ENCODE measurements around the gene FTO. TPM values are rescaled to one million over a fixed set of nuclear protein-coding genes. Genes with fewer than 3 reads are reported as not detected.

The FTO gene
- total RNA-seq, 1 donor from 2014 or later, result 65.8 TPM

DNA sequence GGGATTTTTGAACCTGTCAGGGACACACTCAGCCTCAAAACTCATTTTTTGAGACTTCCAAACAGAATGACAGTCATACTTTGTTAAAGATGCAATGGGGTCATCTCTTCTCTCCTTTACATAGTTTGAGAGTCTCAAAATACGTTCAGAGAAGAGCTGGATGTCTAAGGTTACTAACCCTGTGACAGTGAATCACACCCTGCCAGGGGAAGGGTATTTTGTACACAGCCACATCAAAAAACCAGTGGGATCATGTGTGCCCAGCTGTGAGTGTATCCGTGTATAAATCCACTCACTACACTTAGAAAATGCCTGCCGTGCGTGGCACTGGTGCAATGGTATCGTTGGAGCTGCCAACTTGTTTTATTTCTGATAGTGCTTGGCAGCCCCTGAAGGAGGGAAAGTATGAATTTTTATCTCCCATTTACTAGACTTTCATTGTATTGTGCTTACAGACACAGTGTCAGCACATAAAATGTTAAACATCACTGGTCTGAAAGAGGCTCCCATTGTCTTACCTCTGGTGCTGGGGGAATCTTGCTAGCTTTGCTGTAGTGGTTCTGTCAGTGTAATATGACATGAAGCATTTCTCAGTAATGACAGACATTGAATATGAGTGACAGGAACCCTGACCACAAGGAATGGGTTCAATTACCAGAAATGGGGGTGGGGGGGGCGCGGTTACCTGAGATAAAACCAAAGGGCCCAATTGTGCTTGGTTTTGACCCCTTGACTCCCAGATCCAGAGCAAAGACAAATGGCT, 256.3 kb downstream of the FTO start:
- intact Hi-C loops (cut with micrococcal nuclease), result no loop called here
- H3K9me3 Mint-ChIP-seq, result no peaks in the 10 kb centered on the region
- no peak overlapping the region for H3K4me3 Mint-ChIP-seq
- POLR2A ChIA-PET, result no interaction called here
- no peak for ATAC-seq (ENCODE audit: low read depth)
- no peaks in the 10 kb centered on the region for H3K27me3 Mint-ChIP-seq
- peaks cover 7% of the 10 kb centered on the region for H3K36me3 Mint-ChIP-seq (ENCODE audit: low read depth)
- CTCF ChIA-PET, result no interaction called here
- no peaks in the 10 kb centered on the region for H3K4me1 Mint-ChIP-seq
- H3K27ac Mint-ChIP-seq, result no peak overlapping the region
- DNase-seq, result no peak
- TF ChIP-seq, protein P1, sequence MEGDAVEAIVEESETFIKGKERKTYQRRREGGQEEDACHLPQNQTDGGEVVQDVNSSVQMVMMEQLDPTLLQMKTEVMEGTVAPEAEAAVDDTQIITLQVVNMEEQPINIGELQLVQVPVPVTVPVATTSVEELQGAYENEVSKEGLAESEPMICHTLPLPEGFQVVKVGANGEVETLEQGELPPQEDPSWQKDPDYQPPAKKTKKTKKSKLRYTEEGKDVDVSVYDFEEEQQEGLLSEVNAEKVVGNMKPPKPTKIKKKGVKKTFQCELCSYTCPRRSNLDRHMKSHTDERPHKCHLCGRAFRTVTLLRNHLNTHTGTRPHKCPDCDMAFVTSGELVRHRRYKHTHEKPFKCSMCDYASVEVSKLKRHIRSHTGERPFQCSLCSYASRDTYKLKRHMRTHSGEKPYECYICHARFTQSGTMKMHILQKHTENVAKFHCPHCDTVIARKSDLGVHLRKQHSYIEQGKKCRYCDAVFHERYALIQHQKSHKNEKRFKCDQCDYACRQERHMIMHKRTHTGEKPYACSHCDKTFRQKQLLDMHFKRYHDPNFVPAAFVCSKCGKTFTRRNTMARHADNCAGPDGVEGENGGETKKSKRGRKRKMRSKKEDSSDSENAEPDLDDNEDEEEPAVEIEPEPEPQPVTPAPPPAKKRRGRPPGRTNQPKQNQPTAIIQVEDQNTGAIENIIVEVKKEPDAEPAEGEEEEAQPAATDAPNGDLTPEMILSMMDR (IDR thresholded peaks at IDR 0.05), result no peak

DNA sequence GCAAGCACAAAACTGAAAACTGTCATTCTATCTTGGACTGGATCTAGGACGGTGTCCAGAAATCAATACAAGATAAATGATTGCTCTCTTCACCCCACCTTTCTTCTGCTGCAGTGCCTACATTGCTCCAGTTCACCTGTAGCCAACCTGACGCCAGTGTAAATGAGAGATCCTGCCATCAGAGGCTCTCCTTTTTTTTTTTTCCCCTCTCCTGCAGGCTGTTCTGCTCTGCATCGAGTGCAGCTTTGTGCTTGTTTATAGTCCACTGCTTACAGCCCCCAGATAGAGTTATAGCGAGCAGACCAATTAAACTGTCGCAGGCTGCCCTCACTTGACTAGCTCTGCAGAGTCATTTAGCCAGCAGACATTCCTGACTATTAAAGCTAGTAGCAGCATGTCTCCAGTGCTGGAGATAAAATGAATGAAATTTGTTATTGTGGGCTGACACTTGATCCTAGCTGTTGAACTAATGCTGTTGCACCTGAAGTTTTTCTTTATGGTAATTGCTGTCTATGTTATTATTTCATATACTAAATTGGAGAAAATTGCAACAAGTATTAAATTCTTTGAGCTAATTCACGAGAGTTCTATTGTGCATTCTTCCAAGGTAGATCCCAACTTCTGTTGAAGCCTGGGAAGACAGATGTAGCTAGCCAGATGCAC, 257.1 kb downstream of the FTO start:
- Mint-ChIP-seq H3K4me1 (no peaks in the 10 kb centered on the region), H3K4me3 (no peak overlapping the region), H3K9me3 (no peaks in the 10 kb centered on the region), H3K27me3 (no peaks in the 10 kb centered on the region), H3K36me3 (ENCODE audit: low read depth) (peaks cover 7% of the 10 kb centered on the region), H3K27ac (no peak overlapping the region)
- TF ChIP-seq, protein P1 (IDR thresholded peaks at IDR 0.05), result no peak
- DNase-seq, result no peak
- ChIA-PET POLR2A (no interaction called here), CTCF (no interaction called here)
- intact Hi-C loops (cut with micrococcal nuclease), result no loop called here
- no peak for ATAC-seq (ENCODE audit: low read depth)

DNA sequence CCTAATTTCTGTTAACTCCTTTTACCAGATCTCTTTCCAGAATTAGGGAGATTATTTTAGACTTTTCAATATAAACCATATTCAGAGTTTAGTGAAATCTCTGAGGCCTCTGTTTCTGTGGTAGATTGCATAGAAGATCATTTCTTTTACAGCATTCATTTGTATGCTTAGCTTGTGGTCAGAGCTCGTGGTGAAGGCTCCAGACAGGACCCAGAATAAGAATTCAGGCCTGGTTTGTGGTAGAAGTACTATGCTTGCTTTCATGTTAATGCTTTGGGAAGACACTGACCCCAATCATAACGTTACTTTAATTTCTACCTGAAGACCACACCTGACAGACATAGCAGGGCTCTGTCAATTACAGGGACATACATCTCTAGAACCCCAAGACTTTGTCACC, 258.1 kb downstream of the FTO start:
- Mint-ChIP-seq H3K36me3 (ENCODE audit: low read depth) (peaks cover 6% of the 10 kb centered on the region), H3K27me3 (no peaks in the 10 kb centered on the region)
- no peak for ATAC-seq (ENCODE audit: low read depth)

DNA sequence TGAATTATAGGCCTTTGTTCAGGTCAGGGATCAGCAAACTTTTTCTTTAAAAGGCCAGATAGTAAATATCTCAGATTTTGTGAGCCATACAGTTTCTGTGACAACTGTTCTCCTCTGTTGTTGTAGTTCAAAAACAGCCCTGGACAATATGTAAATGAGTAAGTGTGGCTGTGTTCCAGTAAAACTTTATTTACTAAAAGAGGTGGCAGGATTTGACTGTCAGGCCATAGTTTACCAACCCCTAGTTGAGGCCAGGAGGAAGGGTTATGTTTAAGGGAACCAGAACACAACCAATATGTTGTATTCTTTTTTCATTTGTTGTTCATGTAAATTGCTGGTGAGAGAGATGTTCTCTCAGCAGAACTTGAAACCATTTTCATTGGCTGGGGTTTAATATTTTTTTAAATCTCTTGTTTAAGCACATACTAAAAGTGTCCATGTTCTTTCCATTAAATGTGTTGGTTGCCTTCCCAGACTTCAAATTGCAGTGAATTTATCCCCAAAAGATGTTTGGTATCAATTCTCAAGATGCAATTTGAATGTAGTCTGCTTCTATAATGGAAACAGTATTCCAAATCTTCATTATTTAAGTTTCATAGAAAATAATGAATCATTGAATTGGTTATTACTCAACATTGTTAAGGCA, 260.3 kb downstream of the FTO start:
- intact Hi-C loops (cut with micrococcal nuclease), result no loop called here
- no peak for ATAC-seq (ENCODE audit: low read depth)
- TF ChIP-seq, protein P1 (IDR thresholded peaks at IDR 0.05), result no peak
- DNase-seq, result no peak
- CTCF ChIA-PET, result no interaction called here
- no peaks in the 10 kb centered on the region for H3K4me1 Mint-ChIP-seq
- H3K27me3 Mint-ChIP-seq, result no peaks in the 10 kb centered on the region
- POLR2A ChIA-PET, result no interaction called here
- no peaks in the 10 kb centered on the region for H3K9me3 Mint-ChIP-seq
- H3K27ac Mint-ChIP-seq, result no peak overlapping the region
- H3K4me3 Mint-ChIP-seq, result no peak overlapping the region
- peaks cover 6% of the 10 kb centered on the region for H3K36me3 Mint-ChIP-seq (ENCODE audit: low read depth)

More for the DNA sequence above, 258.1 kb downstream of the FTO start:
- H3K9me3 Mint-ChIP-seq, result no peaks in the 10 kb centered on the region
- H3K4me1 Mint-ChIP-seq, result no peaks in the 10 kb centered on the region
- no peak for DNase-seq
- H3K4me3 Mint-ChIP-seq, result no peak overlapping the region
- intact Hi-C loops (cut with micrococcal nuclease), result no loop called here
- no peak overlapping the region for H3K27ac Mint-ChIP-seq
- ChIA-PET POLR2A (no interaction called here), CTCF (no interaction called here)
- TF ChIP-seq, protein P1 (IDR thresholded peaks at IDR 0.05), result no peak

DNA sequence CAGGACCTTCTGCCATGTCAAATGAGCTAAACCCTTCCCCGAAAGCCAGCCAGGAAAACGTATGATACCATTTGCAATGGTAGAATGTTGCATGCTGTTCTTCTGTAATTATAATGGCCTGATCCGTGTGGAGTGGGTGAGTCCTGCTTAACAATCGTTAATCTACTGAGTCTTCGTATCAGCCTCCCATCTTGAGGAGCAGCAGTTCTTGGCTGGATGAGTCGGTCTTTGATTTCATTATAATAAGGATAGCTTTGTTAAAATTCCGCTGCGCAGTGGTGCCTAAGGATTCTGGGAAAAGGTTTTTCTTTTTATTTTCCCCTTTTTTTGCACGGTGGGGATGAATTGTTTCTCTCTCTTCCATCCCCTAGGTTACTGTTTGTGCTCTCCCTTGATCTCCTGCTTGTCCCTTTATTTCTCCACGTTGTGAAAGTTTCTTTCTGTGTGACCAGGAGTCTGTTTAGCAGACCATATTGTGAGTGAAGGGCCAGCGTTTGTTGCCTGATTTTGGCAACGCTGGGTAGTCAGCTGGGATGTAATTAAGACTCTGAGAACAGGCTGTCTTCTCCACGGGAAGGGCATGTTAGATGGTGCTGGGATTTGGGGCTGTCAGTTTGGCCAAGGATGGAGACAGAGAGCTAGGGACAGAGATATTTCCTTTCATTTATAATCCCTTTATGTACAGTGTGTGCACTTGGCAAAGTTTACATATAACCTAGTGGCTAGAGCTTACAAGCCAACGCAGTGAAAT, 263.0 kb downstream of the FTO start:
- ATAC-seq (ENCODE audit: low read depth) (no peak), DNase-seq (no peak)
- Mint-ChIP-seq H3K9me3 (no peaks in the 10 kb centered on the region), H3K27ac (no peak overlapping the region), H3K4me3 (no peak overlapping the region), H3K27me3 (no peaks in the 10 kb centered on the region), H3K36me3 (ENCODE audit: low read depth) (peaks cover 6% of the 10 kb centered on the region), H3K4me1 (no peaks in the 10 kb centered on the region)
- ChIA-PET CTCF (no interaction called here), POLR2A (no interaction called here)
- intact Hi-C loops (cut with micrococcal nuclease), result no loop called here
- TF ChIP-seq, protein P1 (IDR thresholded peaks at IDR 0.05), result no peak

Measured in activated B cell treated with CpG ODN at 0.5 μM for 24 hours (primary cell).